ENCODE results near the gene NPB. TPM values are rescaled to one million over a fixed set of nuclear protein-coding genes. Genes with fewer than 3 reads are reported as not detected.

The NPB gene
- total and polyA plus RNA-seq, 4 donors: 0.15 to 0.92 (median 0.55) TPM

DNA sequence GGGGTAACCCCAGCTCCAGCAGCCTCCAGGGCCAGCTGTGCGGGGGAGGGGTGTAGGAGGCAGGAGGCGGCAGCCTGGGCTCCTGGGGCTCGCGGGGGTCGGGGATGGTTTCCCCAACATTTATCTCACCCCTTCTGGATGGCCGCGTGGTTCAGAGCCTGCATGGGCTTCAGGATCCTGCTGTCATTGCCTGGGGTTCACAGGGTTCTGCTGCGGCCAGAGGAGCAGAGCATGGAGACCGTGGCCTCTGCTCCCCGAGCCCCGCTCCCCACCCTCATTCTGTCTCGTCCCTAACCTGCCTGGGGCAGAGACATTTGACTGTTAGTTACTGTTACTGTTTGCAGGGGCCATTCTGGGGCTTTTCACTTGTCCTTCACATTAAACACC is 40.1 kb downstream of the NPB start (continued):
- TF ChIP-seq ZBTB33 (IDR thresholded peaks at IDR 0.05) (no peak), FOXA1 (IDR thresholded peaks at IDR 0.05) (no peak)

GRCh38 chr17:81944858-81945257 is 42.8 kb downstream of the NPB start:
- H3K9ac ChIP-seq (ENCODE audit: low read depth in 1 of 2, low read length in 2 of 2): no peak overlapping the region
- no peaks in the 10 kb centered on the region for H3K36me3 ChIP-seq (ENCODE audit: control insufficient read depth in 4 of 4, insufficient read depth in 3 of 4, low read depth in 1 of 4, low read length in 3 of 4)
- no peak for DNase-seq (ENCODE audit: low spot score)
- H3K27me3 ChIP-seq (ENCODE audit: control insufficient read depth in 4 of 4, insufficient read depth in 4 of 4, low read length in 3 of 4): no peaks in the 10 kb centered on the region
- H3K9me3 ChIP-seq (ENCODE audit: control insufficient read depth in 4 of 4, low read length in 3 of 4): no peaks in the 10 kb centered on the region
- H3K27ac ChIP-seq (ENCODE audit: low read depth in 1 of 2, low read length in 2 of 2): no peak overlapping the region
- WGBS: 89% methylated on average over 9 of the region's 9 CpGs
- no peak for TF ChIP-seq FOXA1 (IDR thresholded peaks at IDR 0.05)
- TF ChIP-seq EGR1 (IDR thresholded peaks at IDR 0.05; ENCODE audit: low read depth in 2 of 2): no peak
- TF ChIP-seq SP1 (IDR thresholded peaks at IDR 0.05): no peak
- no peak for TF ChIP-seq HNF4A (conservative IDR thresholded peaks at IDR 0.05)
- no peak for TF ChIP-seq TAF1 (conservative IDR thresholded peaks at IDR 0.05)
- no peak for TF ChIP-seq RAD21 (IDR thresholded peaks at IDR 0.05)
- TF ChIP-seq ZBTB33 (IDR thresholded peaks at IDR 0.05): no peak
- TF ChIP-seq, protein P1, sequence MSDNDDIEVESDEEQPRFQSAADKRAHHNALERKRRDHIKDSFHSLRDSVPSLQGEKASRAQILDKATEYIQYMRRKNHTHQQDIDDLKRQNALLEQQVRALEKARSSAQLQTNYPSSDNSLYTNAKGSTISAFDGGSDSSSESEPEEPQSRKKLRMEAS (IDR thresholded peaks at IDR 0.05): no peak
- no peak for TF ChIP-seq REST (IDR thresholded peaks at IDR 0.05)
- no peak for TF ChIP-seq RXRA (IDR thresholded peaks at IDR 0.05)
- TF ChIP-seq JUND (IDR thresholded peaks at IDR 0.05): no peak
- no peak for TF ChIP-seq FOXA2 (IDR thresholded peaks at IDR 0.05)
- TF ChIP-seq GABPA (IDR thresholded peaks at IDR 0.05 in 1 of 2, conservative IDR thresholded peaks at IDR 0.05 in 1 of 2): no peak
- no peak for TF ChIP-seq YY1 (IDR thresholded peaks at IDR 0.05)
- H3K4me1 ChIP-seq (ENCODE audit: control insufficient read depth in 4 of 4, insufficient read depth in 4 of 4, low read length in 3 of 4): no peaks in the 10 kb centered on the region
- H3K4me3 ChIP-seq (ENCODE audit: low read depth in 1 of 3, low read length in 3 of 3): no peak overlapping the region

GRCh38 chr17:81947189-81947588 is 45.2 kb downstream of the NPB start, which contains the start of gene MYADML2:
Gene MYADML2 (minus strand): TSS chr17:81947233. CDS start chr17:81941741, 5,492 bp downstream.
- no peaks in the 10 kb centered on the region for H3K9me3 ChIP-seq (ENCODE audit: control insufficient read depth in 4 of 4, low read length in 3 of 4)
- H3K36me3 ChIP-seq (ENCODE audit: control insufficient read depth in 4 of 4, insufficient read depth in 3 of 4, low read depth in 1 of 4, low read length in 3 of 4): no peaks in the 10 kb centered on the region
- no peak within 1 kb of the TSS for H3K9ac ChIP-seq (ENCODE audit: low read depth in 1 of 2, low read length in 2 of 2)
- no peak for DNase-seq (ENCODE audit: low spot score)
- WGBS: 87% methylated on average over 13 of the region's 13 CpGs
- no peaks in the 10 kb centered on the region for H3K4me1 ChIP-seq (ENCODE audit: control insufficient read depth in 4 of 4, insufficient read depth in 4 of 4, low read length in 3 of 4)
- H3K27me3 ChIP-seq (ENCODE audit: control insufficient read depth in 4 of 4, insufficient read depth in 4 of 4, low read length in 3 of 4): no peaks in the 10 kb centered on the region
- no peak within 1 kb of the TSS for H3K4me3 ChIP-seq (ENCODE audit: low read depth in 1 of 3, low read length in 3 of 3)
- no peak within 1 kb of the TSS for H3K27ac ChIP-seq (ENCODE audit: low read depth in 1 of 2, low read length in 2 of 2)
- TF ChIP-seq HNF4A (conservative IDR thresholded peaks at IDR 0.05) (no peak), YY1 (IDR thresholded peaks at IDR 0.05) (no peak)

Data from liver (tissue), 9 donors.